Measurements from ENCODE around the gene RPAP2. TPM values are rescaled to one million over a fixed set of nuclear protein-coding genes. Genes with fewer than 3 reads are reported as not detected.

Gene RPAP2
- 5.6 and 16.4 TPM in 2 replicates for total RNA-seq

DNA sequence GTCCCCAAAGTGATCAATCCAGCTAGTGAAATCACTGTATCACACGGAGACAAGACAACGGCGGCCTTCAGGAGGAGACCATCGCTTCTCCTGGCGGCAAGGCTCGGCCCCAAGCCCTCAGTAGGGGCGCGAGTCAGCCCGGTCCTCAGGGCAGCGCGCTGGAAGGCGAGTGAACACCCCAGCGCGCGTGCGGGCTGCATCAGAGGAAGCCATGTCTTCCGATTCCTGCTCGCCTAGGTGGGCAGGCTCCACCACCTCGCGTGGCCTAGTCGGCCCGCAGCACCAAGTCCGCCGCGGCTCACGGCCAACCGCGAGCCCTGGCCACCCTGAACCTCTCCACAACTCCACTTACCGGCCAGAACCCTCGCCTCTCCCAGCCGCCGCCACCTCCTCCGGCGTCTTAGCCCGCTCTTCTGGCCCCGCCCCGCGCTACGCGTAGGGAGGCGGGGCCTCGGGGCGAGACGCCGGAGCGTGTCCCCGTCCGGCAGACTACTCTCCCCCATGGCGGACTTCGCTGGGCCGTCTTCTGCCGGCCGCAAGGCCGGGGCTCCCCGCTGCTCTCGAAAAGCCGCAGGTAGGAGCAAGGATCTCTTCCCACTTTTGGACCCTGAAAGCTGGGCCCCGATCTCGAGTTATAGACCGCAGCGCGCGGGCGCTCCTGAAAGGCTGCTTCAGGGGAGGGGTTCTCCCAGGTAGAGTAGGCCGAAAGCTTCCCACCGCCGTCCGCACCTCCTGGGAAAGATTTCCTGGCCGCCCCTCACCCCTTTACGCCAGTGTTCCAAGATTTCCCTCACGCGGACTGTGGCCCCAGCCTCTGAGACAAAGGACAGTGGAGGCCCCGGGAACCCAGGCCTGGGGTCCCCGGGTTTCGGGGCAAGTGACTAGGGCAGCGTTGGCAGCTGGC, at the start of gene RPAP2, which contains the start of gene GLMN:
Gene RPAP2 (plus strand): TSS at position 487 of the 904 bp plus-strand sequence. CDS start 15 bp downstream, at position 502.
Gene GLMN (minus strand): TSS at position 415 of the 904 bp plus-strand sequence. CDS start 988 bp downstream, outside the sequence.

Small RNA genes lying within 50 kb of the gene (small RNA-seq; reads per million reads assigned to genes)
- not detected for gene RN7SL824P

Other genes with a start within 250 kb of the RPAP2 start
- not detected in 2 replicates for gene SETSIP, start 223.6 kb upstream of the RPAP2 start, total RNA-seq
- 2.0 and 2.1 TPM in 2 replicates for gene BTBD8, start 218.7 kb upstream of the RPAP2 start, total RNA-seq
- gene C1orf146, start 81.1 kb upstream of the RPAP2 start, total RNA-seq: not detected in 2 replicates
- gene GLMN, start 72 bp upstream of the RPAP2 start, total RNA-seq: 6.2 and 13.2 TPM in 2 replicates
- under 0.01 TPM in 1 of 2 replicates, not detected in the other for gene GFI1, start 187.9 kb downstream of the RPAP2 start, total RNA-seq

Measured in vein endothelial cell (primary cell).